Midbrain (tissue), 1 donor: Measurements from ENCODE around the gene C4BPA.

Source experiments
- DNase-seq: peaks from one replicate; lab custom pipeline; 2025; lab: John Stamatoyannopoulos, UW

The C4BPA gene

DNA sequence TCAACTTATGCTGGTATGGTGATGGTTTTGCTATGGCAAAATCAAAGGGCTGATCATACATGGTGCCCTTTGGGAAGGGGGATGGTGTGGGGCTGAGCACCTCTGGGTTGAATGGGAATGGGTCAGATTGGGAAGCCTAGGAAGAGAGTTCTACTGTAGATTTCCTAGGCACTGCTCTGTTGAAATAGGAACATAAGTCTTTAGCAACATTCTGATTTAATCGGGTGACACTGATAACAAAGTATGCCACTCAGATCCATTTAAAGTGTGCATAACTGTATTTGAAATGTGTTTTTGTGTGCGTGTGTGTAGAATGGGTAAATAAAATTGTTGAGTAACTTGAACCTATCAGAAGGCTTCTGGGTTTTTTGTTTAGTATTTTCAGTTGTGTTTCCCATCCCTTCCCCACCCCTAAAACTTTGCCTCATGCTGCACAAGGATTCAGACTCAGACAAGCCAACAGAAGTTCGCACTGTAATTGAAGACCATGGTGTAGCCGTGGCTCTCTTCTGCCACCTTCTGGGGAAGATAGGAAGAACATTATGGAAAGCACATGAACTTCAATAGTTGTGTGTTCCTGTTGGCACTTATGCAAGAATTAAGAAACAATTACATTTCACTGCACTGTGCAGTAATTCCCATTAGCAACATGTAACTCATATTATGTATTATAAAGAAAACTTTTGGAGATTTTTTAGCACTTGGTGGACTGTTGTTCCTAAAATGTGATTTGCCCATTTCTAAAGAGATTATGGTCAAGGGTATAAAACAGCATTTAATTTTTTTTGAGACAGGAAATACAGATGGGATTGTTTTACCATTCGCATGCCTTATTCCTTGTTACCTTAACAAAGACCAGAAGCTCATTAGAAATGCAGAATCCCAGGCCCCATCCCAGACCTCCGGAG is 26.3 kb upstream of the C4BPA start:
- DNase-seq: peak; percentile 81

DNA sequence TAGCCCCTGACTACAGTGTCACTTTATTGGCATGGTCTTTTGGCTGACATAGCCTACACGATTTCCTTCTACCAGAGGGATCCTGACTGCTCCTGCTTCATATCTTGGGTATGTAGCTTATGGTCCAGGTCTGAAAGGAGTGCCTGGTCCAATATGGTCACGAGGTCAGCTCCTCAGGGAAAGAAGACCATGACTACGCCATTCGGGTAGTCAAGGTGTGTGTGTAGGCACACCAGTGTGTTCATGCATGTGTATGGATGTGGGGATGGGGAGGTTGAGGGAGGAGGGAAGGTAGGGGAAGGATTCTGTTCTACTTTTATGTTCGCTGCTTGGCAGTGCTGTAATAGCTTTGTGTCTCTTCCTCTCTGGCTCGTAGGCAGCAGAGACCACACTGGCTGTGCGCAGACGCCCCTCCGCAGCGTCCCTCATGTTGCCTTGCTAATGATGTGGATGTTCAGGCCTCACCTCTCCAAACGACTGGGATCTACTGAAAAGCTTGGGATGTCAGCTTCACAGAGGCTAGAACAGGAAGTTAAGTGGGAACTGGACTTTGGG is 25.4 kb upstream of the C4BPA start:
- DNase-seq: no peak

DNA sequence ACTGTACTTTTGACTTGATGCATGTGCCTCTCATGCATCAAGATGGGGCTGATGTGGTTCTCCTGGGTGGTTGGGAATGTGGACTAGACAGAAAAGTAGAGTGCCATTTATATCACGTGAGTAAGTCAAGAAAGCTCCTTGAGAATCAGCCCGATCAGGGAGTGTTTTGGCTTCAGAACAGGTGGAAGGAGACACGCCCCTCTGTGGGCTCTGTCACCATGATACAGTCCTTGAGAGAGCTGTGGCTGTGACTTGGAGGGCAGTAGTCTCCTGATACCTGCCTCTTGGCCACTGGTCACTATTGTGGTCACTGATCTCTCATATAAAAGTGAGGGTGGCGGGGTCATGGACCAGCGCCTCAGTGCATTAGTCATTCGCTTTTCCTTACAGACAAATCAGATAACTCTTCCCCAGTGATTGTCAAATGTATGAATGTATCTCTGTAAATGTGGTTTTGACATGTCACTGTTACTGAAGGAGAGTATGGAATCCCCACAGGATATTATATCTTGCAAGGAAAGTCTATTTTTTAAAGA is 24.3 kb upstream of the C4BPA start:
- DNase-seq: no peak

DNA sequence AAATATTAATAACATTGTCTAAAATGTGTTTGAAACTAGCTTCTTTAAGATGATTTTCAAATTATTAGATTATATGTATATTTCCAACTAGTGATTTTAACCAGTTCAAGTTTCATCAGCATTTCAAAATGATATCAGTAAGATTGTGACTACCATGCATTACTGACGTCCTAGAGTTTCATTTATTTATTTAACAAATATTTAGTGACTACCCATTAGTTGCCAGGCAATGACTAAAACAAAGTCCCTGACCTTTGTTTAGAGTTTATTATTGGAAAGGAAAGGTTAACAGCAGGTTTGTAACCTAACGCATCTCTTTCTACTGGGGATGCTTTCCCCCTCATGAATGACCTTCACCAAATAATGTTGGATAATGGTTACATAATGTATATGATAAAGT is 22.9 kb upstream of the C4BPA start:
- DNase-seq: no peak

DNA sequence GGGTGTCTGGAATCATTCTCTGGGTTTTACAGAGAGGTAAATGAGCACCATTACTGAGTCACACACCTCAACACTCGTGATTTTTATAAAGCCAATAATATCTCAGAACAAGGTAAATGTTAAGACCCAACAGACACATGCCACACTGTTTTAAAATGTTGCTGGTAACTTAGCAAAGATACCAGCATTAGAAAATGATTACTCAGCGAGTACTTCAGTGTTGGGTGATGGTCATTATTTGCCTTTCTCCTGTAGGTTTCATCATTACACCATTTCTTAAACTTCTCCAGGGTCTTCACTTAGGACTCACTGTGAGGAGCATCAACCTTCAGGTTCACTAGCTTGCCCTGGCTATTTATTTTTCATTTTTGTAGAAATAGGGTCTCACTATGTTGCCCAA is 22.2 kb upstream of the C4BPA start:
- no peak for DNase-seq

DNA sequence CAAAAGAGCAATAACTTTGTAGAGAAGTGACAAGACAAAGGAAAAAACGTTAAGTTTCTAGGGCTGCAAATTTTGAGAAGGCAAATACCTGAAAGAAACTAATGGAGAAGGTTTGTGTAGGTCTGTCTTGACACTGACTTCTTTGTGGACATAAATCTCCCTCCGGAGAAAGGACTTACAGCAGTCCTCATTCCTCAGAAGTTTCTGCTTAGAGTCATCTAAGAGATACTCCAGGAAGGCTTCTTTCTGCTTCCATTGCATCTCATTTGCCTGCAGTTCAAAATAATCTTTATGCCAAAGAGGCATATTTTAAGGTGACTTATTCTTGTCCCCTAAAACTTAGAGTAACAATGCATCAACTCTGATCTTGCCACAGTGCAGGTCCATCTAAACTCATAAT is 19.8 kb upstream of the C4BPA start:
- DNase-seq: no peak

DNA sequence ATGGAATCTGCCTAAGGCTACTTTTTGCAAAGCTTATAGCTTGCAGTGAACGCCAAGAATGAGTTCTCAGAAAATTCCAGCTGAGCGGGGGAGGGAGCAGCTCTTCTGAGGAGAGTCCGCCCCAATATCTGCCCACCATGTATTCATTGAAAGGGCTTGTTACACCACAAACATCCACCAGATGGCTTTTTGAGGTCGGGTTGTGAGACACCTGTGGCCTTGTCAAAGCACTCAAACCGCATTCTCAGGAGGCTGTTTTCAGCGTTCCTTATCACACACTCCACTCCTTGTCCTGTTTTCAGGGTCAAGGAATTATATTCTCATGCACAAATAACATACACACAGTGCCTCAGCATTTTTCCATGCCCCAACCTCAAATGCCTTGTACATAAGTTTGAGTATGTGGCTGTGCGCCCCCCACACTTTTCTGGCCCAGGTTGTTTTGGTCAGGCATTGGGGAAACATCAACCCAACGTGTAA is 19.3 kb upstream of the C4BPA start:
- DNase-seq: peak; percentile 31

- DNase-seq: no peak
Measured at GRCh38 chr1:207085887-207086286, 18.1 kb upstream of the C4BPA start.

- no peak for DNase-seq
Measured at GRCh38 chr1:207088161-207088560, 15.9 kb upstream of the C4BPA start.

- no peak for DNase-seq
Measured at GRCh38 chr1:207088701-207089626, 15.1 kb upstream of the C4BPA start, which contains the start of gene C4BPB. C4BPB (plus strand) TSS chr1:207088860; CDS start chr1:207089532, 672 bp downstream.

DNA sequence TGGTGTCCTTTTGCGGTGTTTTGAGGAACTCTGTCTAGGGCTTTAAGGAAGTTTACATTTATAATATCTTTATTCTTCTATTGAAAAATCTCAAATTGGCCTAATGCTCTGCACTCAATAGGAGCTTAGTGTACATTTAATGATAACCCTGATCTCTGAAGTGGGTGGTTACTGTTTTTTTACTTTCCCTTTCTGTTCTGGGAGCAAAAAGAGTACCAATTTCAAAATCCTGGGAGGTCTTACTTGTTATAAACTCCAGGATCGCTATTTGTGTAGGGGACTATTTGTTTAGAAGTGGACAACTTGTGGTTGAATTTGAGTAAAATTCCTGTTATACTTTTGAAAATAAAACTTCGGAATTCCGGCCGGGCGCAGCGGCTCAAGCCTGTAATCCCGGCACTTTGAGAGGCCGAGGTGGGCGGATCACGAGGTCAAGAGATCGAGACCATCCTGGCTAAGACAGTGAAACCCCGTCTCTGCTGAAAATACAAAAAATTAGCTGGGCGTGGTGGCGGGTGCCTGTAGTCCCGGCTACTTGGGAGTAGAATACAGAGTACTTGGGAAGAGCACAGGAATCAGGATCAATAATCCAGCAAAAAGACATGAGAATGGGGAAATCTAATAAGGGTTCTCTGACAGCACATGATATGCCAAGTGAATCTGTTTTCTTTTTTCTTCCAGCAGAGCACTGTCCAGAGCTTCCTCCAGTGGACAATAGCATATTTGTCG is 14.2 kb upstream of the C4BPA start:
- DNase-seq: no peak

DNA sequence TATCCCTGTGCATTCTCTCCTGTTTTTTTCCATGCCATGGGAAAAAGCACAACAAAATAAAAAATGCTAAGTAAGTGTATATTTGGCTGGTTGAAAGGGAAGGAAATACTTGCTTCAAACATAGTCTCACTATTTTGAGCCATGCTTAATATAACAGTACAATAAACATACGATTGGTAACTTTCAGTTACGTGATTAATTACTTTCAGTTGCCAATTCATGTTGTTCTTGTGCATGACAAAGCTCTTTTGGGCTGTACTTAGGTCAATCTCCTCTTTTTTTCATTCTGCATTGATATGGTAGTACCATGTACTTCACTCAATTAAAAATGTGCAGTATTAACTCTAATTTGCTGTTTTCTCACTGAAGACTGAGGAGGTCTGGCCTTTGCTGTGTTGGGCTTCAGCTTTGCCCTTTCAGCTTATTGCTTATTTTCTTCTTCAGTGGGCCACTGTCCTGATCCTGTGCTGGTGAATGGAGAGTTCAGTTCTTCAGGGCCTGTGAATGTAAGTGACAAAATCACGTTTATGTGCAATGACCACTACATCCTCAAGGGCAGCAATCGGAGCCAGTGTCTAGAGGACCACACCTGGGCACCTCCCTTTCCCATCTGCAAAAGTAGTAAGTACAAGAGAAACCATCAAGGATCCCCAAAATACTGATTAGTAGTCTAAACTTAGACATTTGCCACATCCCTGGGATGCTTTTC is 12.7 kb upstream of the C4BPA start:
- no peak for DNase-seq

GRCh38 chr1:207093944-207094343 is 10.1 kb upstream of the C4BPA start:
- DNase-seq: no peak

DNA sequence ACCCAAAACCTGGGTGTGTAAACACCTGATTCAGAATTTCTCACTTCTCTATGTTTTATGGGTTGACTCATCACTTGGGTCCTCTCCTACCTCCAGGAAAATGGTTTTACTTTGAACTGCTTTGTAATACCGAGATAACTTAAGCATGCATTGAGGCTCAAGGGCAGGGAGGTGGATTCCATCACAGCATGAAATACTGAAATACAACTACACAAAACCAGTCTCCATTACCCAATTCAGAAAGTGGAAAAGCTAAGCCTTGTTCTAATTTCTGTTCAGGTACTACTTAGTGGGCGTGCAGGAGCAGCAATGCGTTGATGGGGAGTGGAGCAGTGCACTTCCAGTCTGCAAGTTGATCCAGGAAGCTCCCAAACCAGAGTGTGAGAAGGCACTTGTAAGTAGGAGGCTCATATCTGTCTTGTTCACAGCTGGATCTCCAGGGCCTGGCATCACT is 6.1 kb upstream of the C4BPA start:
- no peak for DNase-seq

DNA sequence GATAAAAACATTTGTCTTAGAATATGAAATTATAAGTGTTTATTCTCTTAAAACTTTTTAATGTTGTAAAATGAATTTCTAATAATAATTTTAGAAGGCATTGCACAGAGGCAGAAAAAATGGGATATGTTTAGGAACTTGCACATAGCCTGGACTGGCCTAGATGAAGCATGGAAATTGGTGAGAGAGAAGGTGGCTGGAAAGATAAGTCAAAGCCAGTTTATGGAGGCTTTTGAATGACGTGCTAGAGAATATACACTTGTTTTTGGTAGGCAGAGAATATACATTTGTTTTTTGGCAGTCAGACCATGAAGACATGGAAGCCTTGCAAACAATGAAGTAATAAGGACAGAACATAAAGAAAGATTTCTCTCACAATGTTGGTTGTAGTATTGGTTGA is 2.3 kb upstream of the C4BPA start:
- DNase-seq: no peak

DNA sequence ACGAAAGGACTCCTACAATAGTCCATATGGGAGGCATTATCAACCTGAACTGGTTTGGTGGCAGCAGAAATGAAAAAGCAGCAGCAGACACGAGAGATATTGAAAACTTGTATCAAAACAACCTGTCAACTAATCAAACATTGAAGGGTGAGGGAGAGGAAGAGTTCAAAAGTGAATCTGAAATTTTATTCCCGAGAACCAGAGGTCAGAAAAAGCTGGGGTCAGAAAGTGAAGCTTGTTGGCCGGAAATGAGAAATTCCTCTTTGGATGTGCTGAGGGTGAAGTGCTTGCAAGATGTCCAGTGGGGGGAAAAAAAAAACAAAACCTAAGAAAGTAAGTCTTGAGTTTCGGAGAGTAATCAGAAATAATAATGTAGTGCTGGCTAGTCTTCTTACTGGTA is 1.9 kb upstream of the C4BPA start:
- no peak for DNase-seq

GRCh38 chr1:207102659-207103058 is 1.4 kb upstream of the C4BPA start:
- no peak for DNase-seq

GRCh38 chr1:207109004-207109403 is 5.0 kb downstream of the C4BPA start:
- DNase-seq: no peak

DNA sequence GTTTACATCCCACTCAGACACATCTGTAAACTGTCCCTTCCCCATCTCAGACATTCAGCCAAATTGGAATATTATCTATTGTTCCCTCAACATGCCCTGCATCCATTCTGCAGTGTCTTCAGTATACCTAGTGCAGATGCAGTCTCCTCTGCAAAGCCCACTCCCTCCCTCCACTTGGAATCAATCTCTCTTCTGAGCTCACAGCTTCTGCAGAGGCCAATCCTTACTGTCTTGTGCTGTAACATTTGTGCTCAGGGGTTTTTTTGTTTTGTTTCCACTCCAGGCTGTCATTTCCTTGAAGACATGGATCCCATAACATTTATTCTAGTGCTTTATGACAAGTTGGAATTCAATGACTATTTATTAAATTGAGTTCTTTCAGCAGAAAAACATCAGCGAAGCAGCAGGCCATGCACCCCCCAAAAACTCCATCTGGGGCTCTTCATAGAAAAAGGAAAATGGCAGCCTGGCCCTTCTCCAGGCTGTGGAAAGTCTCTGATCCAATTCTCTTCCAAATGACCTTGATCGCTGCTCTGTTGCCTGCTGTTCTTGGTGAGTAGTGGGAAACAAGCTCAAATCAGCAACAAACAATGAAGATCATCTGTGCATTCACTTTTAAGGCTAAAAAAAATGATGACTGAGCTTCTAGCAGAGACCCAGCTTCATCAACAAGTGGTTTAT is 8.7 kb downstream of the C4BPA start:
- no peak for DNase-seq

DNA sequence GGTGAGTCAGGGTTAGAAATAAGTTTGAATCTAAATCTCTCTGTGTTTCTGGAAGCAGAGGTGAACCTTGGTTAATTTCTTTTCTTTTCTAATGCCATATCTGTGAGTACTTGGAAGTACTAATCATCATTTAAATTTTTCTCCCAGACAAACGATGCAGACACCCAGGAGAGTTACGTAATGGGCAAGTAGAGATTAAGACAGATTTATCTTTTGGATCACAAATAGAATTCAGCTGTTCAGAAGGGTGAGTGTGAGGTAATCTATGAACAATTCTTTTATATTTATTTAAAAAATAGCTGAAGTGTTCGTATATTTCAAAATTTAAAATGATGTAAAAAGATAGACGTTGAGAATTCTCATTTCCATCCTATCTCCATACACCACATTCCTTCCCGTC is 11.2 kb downstream of the C4BPA start:
- no peak for DNase-seq
